HG03575 (cell line): ENCODE results near the gene SP100.

Source experiments
- ATAC-seq: cut with Tn5 transposase; IDR thresholded peaks from one replicate; pipeline ENCODE4 v1.9.1; 2021; ENCODE audit not compliant: unreplicated experiment, insufficient number of reproducible peaks, low FRiP score; ENCODE audit errors: extremely low read depth

SP100 gene

DNA sequence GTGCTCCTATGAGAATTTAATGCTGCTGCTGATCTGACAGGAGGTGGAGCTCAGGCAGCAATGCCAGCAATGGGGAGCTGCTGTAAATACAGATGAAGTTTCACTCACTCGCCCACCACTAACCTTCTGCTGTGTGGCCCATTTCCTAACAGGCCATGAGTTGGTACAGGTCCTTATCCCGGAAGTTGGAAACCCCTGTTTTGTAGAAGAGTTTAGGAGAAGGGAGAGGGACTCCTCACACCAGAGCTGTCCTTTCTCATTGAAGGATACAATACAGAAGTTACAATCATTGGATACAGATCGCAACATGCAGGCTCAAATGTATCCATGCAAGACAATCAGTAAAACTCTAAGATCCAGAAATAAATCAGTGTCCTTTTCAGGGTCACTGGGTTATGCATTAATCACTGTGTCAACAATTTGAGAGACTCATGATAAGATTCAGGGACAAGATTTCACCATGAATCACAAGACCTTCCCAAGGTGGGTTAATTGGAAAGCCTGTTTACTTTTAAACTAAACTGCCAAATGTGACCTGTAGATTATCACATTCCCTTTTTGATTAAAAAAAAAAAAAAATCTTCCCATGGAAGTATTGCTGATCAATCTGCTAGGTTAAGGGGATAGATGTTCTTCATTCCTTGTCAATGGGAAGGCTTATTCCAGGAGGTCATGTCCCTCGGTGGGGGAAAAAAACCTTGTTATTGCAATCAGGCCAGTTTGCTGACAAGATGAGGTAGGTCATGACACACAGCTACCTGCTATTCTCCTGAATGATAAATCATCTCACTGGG lies 97.2 kb downstream of the SP100 start:
- no peak for ATAC-seq

DNA sequence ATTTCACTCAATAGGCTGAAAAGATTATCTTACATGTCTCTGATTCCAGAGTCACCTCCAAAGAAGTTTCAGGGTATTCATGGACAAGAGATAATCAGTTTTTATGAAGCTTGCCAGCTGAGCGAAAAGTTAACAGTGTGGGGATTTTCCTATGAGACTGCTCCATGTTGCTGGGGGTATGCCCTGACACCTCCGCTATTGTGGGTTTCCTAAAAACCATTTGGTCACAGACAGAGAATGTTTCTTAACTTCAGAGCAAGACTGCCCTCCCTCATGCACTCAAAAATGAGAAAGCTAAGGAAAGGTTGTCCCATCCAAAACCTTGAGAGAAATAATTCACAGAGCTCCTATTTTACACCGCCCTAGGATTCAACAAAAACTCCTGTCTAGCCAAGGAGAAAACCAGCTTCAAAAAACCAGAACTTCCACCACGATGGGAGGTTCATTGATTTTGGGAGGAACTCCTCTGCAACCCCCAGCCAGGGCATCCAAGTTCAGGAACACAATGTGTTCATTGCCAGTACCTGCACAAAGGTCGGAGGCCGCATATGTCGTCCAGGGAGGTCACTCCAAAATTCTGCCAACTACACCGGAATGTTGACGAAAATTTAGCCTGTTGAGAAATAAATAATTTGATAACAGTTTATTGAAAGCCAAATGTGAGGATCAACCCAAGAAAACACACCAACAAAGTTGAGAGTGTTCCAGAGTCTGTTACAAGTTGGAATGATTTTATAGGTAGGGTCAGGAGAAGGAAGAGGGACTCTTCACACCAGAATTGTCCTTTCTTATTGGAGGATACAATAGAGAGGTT lies 104.3 kb downstream of the SP100 start:
- ATAC-seq, result no peak

DNA sequence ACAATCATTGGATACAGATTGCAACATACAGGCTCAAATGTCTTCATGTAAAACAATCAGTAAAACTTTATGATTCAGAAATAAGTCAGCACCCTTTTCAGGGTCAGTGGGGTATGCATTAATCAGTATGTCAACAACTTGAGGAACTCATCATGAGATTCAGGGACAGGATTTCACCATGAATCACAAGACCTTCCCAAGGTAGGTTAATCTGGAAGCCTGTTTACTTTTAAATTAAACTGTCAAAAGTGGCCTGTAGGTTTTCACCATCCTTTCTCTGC lies 104.8 kb downstream of the SP100 start:
- no peak for ATAC-seq

DNA sequence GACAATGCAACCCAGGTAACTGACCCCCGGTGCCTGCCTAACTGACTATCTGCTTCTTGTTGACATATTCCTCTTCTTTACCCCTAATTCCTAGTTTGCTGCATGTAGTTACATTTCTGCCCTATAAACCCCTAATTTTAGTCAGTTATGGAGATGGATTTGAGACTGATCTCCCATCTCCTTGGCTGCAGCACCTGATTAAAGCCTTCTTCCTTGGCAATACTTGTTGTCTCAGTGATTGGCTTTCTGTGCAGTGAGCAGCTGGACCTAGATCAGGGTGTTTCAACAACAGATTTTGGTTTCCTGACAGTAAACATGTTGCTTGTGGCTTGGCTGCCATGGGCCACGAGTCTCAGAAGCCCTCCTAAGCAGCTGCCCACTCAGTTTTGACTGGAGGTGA lies 105.4 kb downstream of the SP100 start:
- no peak for ATAC-seq

DNA sequence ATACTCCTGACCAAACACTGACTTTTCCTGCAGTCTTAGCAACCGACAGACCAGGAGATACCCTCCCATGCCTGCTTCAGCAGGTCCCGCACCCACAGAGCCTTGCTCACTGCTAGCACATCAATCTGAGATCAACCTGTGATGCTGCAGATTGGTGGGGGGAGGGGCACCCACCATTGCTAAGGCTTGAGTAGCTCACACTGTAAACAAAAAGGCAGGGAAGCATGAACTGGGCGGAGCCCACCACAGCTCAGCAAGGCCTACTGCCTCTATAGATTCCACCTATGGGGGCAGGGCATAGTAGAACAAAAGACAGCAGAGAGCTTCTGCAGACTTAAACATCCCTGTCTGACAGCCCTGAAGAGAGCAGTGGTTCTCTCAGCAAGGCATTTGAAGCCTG lies 109.7 kb downstream of the SP100 start:
- no peak for ATAC-seq

DNA sequence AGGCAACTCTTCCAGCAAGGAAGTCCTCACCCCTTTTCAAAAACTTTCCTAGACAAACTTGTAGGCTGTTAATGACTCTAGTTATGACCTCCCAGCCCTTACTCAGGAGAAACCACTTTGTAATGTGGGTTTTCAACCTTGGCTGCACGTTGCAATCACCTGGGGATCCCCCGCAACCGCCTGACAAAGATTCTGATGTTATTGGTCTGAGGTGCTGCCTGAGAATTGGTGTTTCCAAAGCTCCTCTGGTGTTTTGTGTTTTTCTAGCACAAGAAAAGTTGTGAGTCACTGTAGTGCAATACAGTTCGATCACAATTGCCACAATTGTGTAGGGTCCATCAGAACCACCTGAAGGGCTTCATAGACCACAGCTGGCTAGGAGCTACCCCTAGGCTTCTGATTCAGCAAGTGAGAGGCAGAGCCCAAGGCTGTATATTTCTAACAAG lies 121.6 kb downstream of the SP100 start:
- peak; percentile 53 for ATAC-seq

DNA sequence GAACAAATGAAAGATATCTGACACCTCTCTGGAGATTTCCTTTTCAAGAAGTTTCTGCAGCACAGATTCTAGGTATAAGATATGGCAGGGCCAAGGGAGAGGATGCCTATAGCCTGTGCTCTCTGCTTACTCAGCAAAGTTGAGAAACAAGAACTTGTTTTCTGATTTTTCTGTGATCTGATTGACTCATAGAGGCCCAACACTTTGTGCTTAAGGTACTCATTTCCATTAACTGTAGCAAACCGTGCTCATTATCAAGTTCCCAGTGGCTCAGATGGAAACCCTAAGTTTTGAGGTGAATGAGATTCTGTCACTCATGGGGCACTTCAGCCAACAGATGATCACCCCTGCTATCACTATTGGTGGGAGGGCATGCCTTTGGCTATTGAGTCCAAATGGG lies 124.3 kb downstream of the SP100 start:
- no peak for ATAC-seq

DNA sequence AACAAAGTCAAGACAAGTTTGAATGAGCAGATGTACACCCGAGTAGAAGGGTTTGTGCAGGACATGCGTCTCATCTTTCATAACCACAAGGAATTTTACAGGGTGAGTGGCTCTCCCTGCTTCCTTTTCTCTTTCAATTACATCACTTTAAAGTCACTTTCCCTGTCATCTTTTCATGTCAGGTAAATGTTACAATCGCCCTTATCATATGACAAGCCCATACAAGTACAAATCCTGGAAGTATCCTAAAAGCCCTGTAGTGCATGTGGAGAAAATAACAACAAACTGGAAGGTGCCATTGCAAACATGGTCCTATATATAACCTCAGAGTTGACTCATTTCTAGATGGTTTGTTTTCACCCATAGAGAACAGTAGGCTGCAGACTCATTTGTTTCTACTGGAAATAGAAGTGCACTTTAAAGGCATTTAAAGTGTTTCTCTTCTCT lies 126.0 kb downstream of the SP100 start:
- no peak for ATAC-seq

DNA sequence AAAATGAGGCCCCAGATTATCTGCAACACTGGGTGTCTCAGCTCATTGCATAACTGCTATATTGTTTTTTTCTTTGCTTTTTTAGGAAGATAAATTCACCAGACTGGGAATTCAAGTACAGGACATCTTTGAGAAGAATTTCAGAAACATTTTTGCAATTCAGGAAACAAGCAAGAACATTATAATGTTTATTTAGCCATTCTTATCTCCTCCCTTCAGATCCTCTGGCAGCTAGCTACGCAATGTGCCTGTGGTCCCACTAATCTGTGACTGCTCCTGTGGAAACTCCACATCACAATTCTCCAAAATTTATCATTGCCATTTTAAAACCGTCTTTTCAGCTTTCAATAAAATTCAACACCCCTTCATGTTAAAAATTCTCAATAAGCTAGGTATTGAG lies 126.8 kb downstream of the SP100 start:
- ATAC-seq, result no peak

DNA sequence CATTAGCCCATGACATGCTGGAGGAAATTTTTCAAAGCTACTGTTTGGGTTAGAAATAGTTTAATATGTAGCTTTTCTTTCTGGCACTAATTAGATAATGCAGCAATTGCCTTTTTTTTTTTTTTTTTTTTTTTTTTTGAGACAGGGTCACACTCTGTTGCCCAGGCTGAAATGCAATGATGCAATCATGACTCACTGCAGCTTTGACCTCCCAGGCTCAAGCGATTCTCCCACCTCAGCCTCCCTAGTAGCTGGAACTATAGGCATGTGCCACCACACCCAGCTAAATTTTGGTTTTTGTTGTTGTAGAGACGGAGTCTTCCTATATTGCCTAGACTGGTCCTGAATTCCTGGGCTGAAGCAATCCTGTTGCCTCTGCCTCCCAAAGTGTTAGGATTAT lies 136.2 kb downstream of the SP100 start:
- ATAC-seq, result no peak

DNA sequence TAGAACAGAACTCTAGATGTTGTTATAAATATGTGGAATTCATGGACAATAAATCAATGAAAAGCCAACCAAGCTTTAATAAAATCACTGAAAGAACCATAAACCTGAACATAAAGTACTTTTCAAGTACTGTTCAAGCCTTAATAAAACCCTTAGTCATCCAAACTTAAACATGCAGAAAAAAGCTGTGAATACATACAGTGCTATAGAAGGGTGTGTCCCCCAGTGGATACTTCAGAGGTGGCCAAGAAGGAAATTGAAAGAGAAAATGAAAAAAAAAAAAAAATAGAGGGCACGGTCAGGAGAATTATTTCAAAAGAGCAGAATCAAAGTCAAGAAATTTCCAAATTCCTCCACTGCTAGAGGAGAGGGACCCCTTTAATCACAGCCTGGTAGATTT lies 141.1 kb downstream of the SP100 start:
- ATAC-seq, result no peak

DNA sequence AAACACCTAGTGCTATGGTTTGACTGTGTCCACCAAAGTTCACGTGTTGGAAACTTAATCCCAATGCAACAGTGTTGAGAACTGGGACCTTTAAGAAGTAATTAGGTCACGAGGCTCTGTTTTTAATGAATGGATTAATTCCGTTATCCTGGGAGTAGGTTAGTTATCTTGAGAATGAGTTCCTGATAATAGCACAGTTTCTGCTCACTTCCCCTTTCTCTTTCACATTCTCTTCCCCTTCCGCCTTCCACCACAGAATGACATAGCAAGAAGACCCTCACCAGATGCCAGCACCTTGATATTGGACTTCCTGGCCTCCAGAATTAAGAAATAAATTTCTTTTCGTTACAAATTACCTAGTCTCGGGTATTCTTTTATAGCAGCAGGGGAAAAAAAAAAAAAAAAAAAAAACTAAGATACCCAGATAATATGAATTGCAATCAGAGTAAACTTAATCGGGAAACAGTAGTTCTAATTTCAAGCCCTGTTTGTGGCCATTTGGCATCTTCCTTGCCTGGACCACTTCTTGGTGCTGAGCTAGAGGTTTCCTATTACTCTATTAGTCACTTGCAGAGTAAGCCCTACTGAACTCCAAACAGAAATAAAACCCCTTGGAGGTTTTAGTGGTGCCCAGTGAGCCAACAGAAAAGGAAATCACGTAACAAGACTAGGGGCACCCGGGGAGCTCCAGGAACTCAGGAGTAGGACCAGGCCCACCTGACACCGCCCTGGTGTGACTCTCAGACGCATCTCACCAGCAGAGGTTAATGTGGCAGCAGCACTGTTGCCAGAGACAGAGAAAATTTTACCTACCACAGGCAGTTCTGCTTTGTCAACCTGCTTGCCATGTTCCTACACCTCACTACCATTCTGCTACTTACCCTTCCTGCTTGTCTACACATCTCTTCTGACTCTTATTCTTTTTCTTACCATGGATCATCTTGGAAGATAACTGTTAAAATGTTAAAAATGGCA lies 149.1 kb downstream of the SP100 start:
- ATAC-seq, result no peak

DNA sequence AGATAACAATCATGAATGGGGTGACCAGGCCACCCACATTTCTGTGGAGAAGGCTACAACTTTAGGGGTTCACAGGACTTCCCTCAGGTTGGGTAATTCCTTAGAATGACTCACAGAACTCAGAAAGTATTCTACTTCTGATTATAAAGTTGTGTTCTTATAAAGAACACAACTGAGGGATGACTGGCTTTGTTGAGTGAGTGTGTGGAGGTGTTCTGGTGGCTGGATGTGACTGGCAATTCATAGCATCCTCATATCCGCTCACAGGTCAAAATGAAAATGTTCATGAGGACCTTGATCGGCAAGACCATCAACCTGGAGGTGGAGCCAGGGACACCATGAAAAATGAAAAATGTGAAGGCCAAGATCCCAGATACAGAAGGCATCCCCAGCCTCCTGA lies 153.3 kb downstream of the SP100 start:
- ATAC-seq, result no peak

DNA sequence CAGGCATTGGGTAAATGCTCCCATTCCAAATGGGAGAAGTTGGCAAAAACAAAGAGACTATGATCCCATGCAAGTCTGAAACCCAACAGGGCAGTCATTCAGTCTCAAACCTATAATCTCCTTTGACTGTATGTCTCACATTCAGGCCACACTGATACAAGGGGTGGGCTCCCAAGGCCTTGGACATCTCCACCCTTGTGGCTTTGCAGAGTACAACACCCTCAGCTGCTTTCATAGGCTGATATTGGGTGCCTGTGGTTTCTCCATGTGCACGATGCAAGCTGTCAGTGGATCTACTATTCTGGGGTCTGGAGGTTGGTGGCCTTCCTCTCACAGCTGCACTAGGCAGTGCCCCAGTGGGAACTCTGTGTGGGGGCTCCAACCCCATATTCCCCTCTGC lies 155.0 kb downstream of the SP100 start:
- no peak for ATAC-seq

DNA sequence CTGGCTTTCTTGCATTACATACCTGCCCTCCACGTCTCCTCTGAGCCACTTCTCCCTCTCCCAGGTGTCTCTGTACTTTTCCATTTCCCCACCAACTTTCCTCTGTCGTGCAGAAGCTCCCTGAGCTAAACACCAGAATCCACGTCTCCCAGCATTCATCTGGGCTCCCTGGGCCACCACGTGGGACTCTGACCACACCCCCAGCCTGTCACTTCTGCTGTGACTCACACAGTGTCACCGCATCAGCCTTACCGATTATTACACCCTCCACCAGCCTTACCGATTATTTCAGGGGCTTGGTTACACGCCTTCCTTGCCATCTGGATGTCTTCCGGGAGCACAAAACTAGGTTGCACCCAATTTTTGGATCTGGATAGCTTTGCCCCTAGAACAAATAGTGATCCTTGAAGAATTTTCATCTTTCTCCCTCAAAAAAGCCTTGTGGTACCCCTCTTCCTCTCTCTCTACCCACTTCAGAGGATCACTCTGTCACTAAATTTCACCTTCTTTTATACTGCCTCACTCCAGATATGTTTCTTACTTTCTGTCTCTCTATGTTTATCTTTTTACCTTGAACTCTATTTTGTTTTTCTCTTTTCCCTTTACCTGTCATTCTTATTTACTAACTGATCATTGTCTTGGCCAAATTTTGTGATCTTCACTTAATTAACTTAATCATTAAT lies 159.8 kb downstream of the SP100 start:
- ATAC-seq, result no peak

DNA sequence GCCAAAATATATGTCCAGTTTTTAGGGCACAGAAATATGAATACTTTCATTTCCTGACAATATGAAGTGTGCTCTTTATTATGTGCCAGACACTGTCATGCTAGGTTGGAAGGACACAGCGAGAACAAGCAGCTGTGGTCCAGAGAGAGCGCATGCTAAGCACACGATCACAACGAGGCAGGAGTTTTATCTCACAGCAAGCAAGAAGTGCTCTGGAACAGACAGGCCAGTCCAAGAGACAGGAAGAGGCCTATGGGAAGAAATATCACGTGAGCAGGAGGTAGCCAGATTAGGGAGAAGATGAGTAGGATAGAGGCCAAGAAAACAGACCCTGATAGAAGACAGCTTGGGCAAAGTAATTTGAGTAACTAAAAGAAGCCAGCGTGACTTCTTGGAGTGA lies 161.1 kb downstream of the SP100 start:
- ATAC-seq, result no peak

DNA sequence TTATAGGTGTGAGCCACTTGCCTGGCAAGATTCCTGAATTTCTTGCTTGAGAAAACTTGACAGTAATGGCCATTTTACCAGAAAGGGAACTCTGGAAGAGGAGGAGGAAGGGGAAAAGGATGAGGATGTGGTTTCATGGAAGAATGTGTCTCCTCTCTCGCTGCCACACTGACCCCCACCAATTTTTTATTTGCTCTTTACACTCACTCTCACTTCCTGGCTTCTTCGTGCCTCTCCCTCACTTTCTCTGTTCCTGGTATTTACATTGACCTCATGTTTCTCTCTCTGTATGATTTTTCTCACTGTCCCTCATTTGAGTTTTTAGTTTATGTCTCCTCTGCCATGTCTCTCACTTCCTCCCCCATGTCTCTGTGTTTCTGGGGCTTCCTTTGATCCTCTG lies 162.1 kb downstream of the SP100 start:
- no peak for ATAC-seq

DNA sequence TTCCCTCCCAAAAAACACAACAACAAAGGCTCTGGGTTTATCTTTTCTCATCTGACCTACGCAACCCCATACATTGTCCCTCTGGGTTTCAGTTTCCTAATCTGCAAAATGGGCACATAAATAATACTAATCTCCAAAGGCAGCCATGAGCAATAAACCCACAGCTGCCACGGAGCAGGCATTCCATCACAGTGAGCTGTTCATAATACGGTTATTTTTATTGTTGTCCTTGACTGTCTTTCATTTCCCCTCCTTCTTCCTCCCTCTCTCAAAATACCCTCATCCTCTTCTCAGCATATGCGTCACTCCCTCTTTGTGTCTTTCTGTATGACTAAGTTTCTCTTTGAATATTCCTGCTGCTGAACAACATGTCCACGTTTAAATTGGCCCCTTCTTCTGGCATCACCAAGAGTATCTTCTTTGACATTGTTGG lies 166.9 kb downstream of the SP100 start:
- ATAC-seq, result no peak

DNA sequence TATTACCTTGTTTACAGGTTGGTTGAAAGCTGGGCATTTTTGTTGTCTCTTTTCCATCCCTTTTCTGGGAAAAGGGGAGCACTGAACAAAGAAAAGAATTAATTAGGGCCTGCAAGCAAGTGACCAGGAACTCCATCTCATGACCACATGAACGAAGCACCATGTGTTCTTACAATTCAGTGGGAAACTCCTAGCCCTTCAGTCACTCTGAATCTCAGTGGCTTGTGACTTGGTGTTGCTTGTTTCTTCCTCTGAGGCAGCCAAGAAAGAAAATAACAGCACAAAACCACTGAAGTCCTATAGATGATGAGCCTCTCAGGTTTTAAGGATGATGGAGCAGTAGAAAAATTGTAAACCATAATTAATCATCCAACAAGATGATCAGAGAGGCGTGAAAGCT lies 167.6 kb downstream of the SP100 start:
- no peak for ATAC-seq
